ENCODE results near the gene ROR2.
"Not testable (repeated sequence)": the region's sequence is repeated elsewhere in the genome, so short reads cannot be mapped to it uniquely, and the experiment has no call there.

The ROR2 gene

DNA sequence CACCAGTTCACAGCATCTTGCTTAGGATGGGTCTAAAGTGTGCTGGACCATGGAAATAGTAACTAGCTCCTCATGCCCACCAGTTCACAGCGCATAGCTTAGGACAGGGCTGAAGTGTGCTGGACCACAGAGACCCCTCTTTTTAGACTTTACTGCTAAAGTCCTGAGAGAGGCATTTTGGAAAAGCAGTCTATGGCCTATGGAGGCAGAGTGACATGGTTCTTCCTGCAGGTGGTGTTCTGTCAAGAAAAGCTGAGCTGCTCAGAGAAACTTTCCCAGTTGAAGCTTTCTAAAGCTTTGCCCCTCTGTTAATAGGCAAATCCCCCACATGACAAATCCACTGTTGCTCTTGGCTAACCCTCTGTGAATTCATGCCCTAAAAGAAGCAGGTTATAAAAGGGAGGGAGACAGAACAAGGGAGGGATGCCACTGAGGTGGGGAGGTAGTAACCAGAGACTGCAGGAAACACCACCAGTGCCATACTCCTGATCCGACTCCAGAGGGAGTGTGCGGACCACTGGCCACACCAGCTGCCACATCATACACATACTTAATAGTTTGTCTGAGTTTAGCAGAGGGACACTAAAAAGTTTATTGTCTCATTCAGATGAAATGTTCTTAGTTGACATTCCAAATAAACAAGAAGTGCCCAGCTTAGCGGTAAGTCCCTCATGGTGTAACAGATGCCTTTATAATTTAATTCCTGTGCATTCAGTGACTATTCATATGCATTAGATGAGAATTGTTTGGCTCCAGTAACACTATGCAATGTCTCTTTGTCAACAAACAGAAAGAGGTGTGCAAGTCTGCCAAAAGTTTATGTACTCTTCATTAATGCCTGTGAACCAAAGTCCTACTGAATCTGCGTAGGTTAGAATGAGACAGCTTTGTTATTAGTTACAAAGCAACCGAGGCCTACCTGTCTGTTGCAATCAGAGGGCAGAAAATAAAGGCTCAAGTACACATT, 290.2 kb downstream of the ROR2 start:
- Mint-ChIP-seq H3K36me3 (no peaks in the 10 kb centered on the region), H3K27ac (no peak overlapping the region), H3K27me3 (peaks cover 15% of the 10 kb centered on the region), H3K4me3 (no peak overlapping the region), H3K4me1 (no peaks in the 10 kb centered on the region), H3K9me3 (no peaks in the 10 kb centered on the region)
- DNase-seq: no peak
- CTCF ChIA-PET: interaction anchor here (0.6 to 1.1 kb wide), 3 partner anchors 66 to 674 kb away, joined by 3 to 4 read pairs (median 3); no protein-coding TSS in a partner anchor

GRCh38 chr9:91658513-91659105, 291.4 kb downstream of the ROR2 start:
- H3K9me3 Mint-ChIP-seq: no peaks in the 10 kb centered on the region
- CTCF ChIA-PET: no interaction called here
- no peaks in the 10 kb centered on the region for H3K36me3 Mint-ChIP-seq

GRCh38 chr9:91657501-91657900, 292.5 kb downstream of the ROR2 start:
- Mint-ChIP-seq H3K27me3 (peaks cover 16% of the 10 kb centered on the region), H3K4me3 (no peak overlapping the region), H3K4me1 (no peaks in the 10 kb centered on the region), H3K27ac (no peak overlapping the region), H3K9me3 (no peaks in the 10 kb centered on the region), H3K36me3 (no peaks in the 10 kb centered on the region)
- CTCF ChIA-PET: interaction anchor here (0.6 kb wide), 1 partner anchor 247 kb away, joined by 3 read pairs; no protein-coding TSS in a partner anchor
- no peak for DNase-seq

More at GRCh38 chr9:91658513-91659105, 291.4 kb downstream of the ROR2 start:
- Mint-ChIP-seq H3K4me3 (no peak overlapping the region), H3K27me3 (peaks cover 18% of the 10 kb centered on the region), H3K4me1 (no peaks in the 10 kb centered on the region), H3K27ac (no peak overlapping the region)
- DNase-seq: no peak

GRCh38 chr9:91655658-91656057, 294.4 kb downstream of the ROR2 start:
- H3K9me3 Mint-ChIP-seq: no peaks in the 10 kb centered on the region
- no peak overlapping the region for H3K27ac Mint-ChIP-seq
- no peak overlapping the region for H3K4me3 Mint-ChIP-seq
- H3K4me1 Mint-ChIP-seq: no peaks in the 10 kb centered on the region
- no peak for DNase-seq
- no peaks in the 10 kb centered on the region for H3K36me3 Mint-ChIP-seq
- CTCF ChIA-PET: no interaction called here
- peaks cover 16% of the 10 kb centered on the region for H3K27me3 Mint-ChIP-seq

GRCh38 chr9:91655215-91655614, 294.8 kb downstream of the ROR2 start:
- CTCF ChIA-PET: no interaction called here
- no peak for DNase-seq
- Mint-ChIP-seq H3K4me1 (no peaks in the 10 kb centered on the region), H3K27me3 (peaks cover 16% of the 10 kb centered on the region), H3K9me3 (no peaks in the 10 kb centered on the region), H3K36me3 (no peaks in the 10 kb centered on the region), H3K27ac (no peak overlapping the region), H3K4me3 (no peak overlapping the region)

- DNase-seq: no peak
- H3K4me1 Mint-ChIP-seq: no peaks in the 10 kb centered on the region
- no peaks in the 10 kb centered on the region for H3K9me3 Mint-ChIP-seq
- peaks cover 16% of the 10 kb centered on the region for H3K27me3 Mint-ChIP-seq
- no peak overlapping the region for H3K4me3 Mint-ChIP-seq
- H3K27ac Mint-ChIP-seq: no peak overlapping the region
- CTCF ChIA-PET: no interaction called here
- H3K36me3 Mint-ChIP-seq: no peaks in the 10 kb centered on the region
These were observed 295.5 kb downstream of the ROR2 start for GRCh38 chr9:91654527-91654926.

DNA sequence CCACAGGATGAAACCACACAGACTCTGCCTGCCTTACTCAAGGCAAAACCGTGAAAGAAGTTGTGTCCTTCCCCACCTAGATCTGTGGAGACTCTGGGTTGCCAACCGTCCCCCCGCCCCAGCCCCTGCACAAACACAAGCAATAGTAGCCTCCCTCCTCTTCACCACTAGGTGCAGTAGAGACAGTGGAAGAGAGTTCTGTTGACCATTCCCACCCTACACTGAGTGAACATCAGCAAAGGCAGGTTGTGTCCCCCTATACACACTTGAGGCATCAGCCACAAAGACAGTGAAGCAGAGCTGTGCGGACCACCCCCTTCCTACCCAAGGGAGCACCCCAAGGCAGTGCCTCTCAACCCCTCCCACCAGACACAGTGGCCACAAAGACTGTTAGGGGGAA, 302.7 kb downstream of the ROR2 start:
- Mint-ChIP-seq H3K4me1 (no peaks in the 10 kb centered on the region), H3K9me3 (no peaks in the 10 kb centered on the region), H3K36me3 (no peaks in the 10 kb centered on the region), H3K27me3 (peaks cover 7% of the 10 kb centered on the region), H3K4me3 (no peak overlapping the region), H3K27ac (no peak overlapping the region)
- no peak for DNase-seq
- CTCF ChIA-PET: no interaction called here

DNA sequence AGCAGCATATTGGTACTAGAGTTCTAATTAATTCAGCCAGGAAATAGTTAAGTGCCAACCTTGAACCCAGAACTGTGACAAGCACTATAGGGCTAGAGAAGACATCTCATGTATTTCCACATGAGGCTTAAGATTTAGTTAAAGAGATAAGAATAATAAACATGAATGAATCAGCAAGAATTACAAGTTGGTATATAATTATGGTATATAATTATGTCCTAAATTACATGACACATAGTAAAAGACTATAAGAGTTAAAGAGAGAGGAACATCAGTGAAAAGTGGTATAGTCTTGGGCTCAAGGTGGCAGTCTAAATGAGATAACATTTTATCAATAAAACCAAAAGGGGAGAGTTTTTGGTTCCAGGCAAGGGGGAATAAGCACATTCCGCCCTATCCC, 303.3 kb downstream of the ROR2 start:
- Mint-ChIP-seq H3K36me3 (no peaks in the 10 kb centered on the region), H3K4me1 (no peaks in the 10 kb centered on the region), H3K4me3 (no peak overlapping the region), H3K27me3 (peaks cover 7% of the 10 kb centered on the region), H3K9me3 (no peaks in the 10 kb centered on the region), H3K27ac (no peak overlapping the region)
- CTCF ChIA-PET: no interaction called here
- DNase-seq: no peak

DNA sequence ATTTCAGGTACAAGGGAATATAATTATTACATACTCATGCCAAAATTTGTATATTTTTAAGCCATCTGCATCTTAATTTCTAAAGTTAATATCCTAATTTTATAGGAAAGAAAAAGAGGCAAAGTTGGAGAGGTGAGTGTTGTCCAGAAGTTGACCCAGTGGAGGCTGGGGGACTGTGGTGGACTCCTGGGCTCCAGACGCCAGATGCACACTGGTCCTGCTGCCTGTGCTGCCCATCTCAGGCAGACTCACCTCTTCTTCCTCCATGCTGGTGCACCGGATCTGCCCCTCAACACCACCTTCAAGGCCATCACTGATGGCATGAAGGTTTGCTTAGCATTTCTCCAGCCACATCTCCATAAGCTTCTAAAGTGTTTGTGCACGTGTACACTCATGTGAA, 305.6 kb downstream of the ROR2 start:
- Mint-ChIP-seq H3K27me3 (peaks cover 7% of the 10 kb centered on the region), H3K4me1 (no peaks in the 10 kb centered on the region), H3K9me3 (no peaks in the 10 kb centered on the region), H3K27ac (no peak overlapping the region), H3K36me3 (no peaks in the 10 kb centered on the region), H3K4me3 (no peak overlapping the region)
- no peak for DNase-seq
- CTCF ChIA-PET: interaction anchor here (1.0 kb wide), 1 partner anchor 10 kb away, joined by 3 read pairs; no protein-coding TSS in a partner anchor

- Mint-ChIP-seq H3K27ac (no peak overlapping the region), H3K4me3 (no peak overlapping the region), H3K27me3 (peaks cover 7% of the 10 kb centered on the region), H3K4me1 (no peaks in the 10 kb centered on the region), H3K36me3 (no peaks in the 10 kb centered on the region), H3K9me3 (no peaks in the 10 kb centered on the region)
- CTCF ChIA-PET: interaction anchor here (1.0 kb wide), 1 partner anchor 9 kb away, joined by 3 read pairs; no protein-coding TSS in a partner anchor
- no peak for DNase-seq
These were observed 306.4 kb downstream of the ROR2 start for GRCh38 chr9:91643481-91644077.

GRCh38 chr9:91642771-91643170, 307.3 kb downstream of the ROR2 start:
- no peak for DNase-seq
- H3K36me3 Mint-ChIP-seq: no peaks in the 10 kb centered on the region
- peaks cover 7% of the 10 kb centered on the region for H3K27me3 Mint-ChIP-seq
- H3K4me3 Mint-ChIP-seq: no peak overlapping the region
- CTCF ChIA-PET: no interaction called here
- no peak overlapping the region for H3K27ac Mint-ChIP-seq
- H3K4me1 Mint-ChIP-seq: no peaks in the 10 kb centered on the region
- H3K9me3 Mint-ChIP-seq: no peaks in the 10 kb centered on the region

DNA sequence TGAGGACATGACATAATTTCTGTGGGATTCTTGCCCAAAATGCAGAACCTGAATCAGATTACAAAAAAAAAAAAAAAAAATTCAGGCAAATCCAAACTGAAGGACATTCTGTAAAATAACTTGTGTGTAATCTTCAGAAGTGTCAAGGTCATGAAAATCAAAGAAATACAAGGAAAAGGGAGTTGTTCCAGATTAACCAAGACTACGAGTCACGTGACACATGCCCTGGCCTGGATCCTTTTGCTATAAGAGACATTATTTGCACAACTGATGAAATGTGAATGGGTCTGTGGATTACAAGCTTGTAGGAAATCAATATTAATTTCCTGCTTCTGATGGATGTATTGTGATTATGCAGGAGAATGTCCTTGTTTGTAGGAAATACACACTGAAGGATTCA, 309.6 kb downstream of the ROR2 start:
- Mint-ChIP-seq H3K4me3 (no peak overlapping the region), H3K36me3 (no peaks in the 10 kb centered on the region), H3K4me1 (no peaks in the 10 kb centered on the region), H3K27ac (no peak overlapping the region), H3K27me3 (no peaks in the 10 kb centered on the region), H3K9me3 (no peaks in the 10 kb centered on the region)
- CTCF ChIA-PET: no interaction called here
- no peak for DNase-seq

DNA sequence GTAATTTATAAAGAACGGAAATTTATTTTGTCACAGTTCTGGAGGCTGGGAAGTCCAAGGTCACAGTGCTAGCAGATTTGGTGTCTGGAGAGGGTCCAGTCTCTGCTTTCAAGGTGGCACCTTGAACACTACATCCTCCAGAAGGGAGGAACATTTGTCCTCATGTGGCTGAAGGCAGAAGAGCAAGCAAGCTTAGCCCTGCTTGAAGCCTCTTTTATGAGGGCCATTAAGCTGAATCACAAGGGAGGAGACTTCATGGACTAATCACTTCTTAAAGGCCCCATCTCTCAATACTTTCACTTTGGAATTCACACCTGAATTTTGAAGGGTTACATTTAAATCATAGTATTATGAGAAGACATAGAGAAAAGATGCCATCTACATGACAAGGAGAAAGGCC, 311.0 kb downstream of the ROR2 start:
- Mint-ChIP-seq H3K4me1 (no peaks in the 10 kb centered on the region), H3K27me3 (peaks cover 5% of the 10 kb centered on the region), H3K36me3 (no peaks in the 10 kb centered on the region), H3K4me3 (no peak overlapping the region), H3K27ac (no peak overlapping the region), H3K9me3 (no peaks in the 10 kb centered on the region)
- DNase-seq: no peak
- CTCF ChIA-PET: no interaction called here

DNA sequence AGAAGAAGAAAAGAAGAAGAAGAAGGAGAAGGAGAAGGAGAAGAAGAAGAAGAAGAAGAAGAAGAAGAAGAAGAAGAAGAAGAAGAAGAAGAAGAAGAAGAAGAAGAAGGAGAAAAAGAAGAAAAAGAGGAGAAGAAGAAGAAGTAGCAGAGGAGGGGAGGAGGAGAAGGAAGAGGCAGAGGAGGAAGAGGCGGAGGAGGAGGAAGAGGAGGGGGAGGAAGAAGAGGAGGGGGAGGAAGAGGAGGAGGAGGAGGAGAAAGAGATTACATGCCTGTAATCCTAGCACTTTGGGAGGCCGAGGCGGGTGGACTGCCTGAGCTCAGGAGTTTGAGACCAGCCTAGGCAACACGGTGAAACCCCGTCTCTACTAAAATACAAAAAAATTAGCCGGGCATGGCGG, 315.2 kb downstream of the ROR2 start:
- H3K4me1 Mint-ChIP-seq, H3K4me3 Mint-ChIP-seq, H3K36me3 Mint-ChIP-seq, H3K9me3 Mint-ChIP-seq, H3K27me3 Mint-ChIP-seq, DNase-seq, H3K27ac Mint-ChIP-seq: not testable (repeated sequence)
- CTCF ChIA-PET: interaction anchor here (0.8 kb wide), 1 partner anchor 9 kb away, joined by 3 read pairs; no protein-coding TSS in a partner anchor
